A549 (cell line): ENCODE results near the gene NUCB1. TPM values are rescaled to one million over a fixed set of nuclear protein-coding genes. Genes with fewer than 3 reads are reported as not detected.

Experiments used
- ATAC-seq, 2 experiments: fragments of 200-7000 bp in 1 of 2; fragments of >200 bp in 1 of 2; cut with Nextera tagmentation in 1 of 2; cut with Tn5 transposase in 1 of 2; 3 replicates each; pipeline versions ENCODE4 v1.8.0 to v1.9.1; 2018 to 2020; ENCODE audit warnings: mild to moderate bottlenecking in 1 of 2, moderate library complexity in 1 of 2
- CTCF ChIA-PET: fragments of 300-600 bp; sonication (Branson Sonifier 250); formaldehyde crosslinking; extraction: SDS; loops from one replicate; lab custom pipeline; 2021; ENCODE audit warnings: antibody characterized with exemption, inconsistent platforms; lab: Yijun Ruan, JAX
- POLR2A ChIA-PET: fragments of 350-600 bp; formaldehyde crosslinking; extraction: SDS; loops from one replicate; lab custom pipeline; 2021; ENCODE audit warnings: antibody characterized with exemption, inconsistent platforms; lab: Yijun Ruan, JAX
- DNase-seq, 2 experiments: peaks; one replicate each; pipeline versions ENCODE4 v3.0.0 to v3.0.0-alpha.2; 2011 to 2016; ENCODE audit warnings: low read depth in 1 of 2, low spot score in 1 of 2
- FAIRE-seq: peaks from 2 replicates; lab custom pipeline; 2011; peaks lifted over from hg19 to GRCh38; lab: Jason Lieb, UNC
- H3K27ac ChIP-seq, 2 experiments: fragments of >200 bp; sonication (Bioruptor Twin); formaldehyde crosslinking; 3 replicates each; pipeline ENCODE4 v1.5.1; 2016 to 2017
- H3K4me1 ChIP-seq: fragments of >200 bp; sonication (Bioruptor Twin); formaldehyde crosslinking; 3 replicates; pipeline ENCODE4 v1.6.1; 2016
- H3K4me2 ChIP-seq: fragments of >200 bp; sonication (Bioruptor Twin); formaldehyde crosslinking; 3 replicates; pipeline ENCODE4 v1.6.1; 2016
- H3K4me3 ChIP-seq: fragments of >200 bp; sonication (Bioruptor Twin); formaldehyde crosslinking; 3 replicates; pipeline ENCODE4 v1.5.1; 2016
- H3K9me3 ChIP-seq: fragments of >200 bp; sonication (Bioruptor Twin); formaldehyde crosslinking; 3 replicates; pipeline ENCODE4 v1.6.1; 2016
- CBX2 ChIP-seq: fragments of 200-600 bp; sonication (generic); IDR thresholded peaks from 2 replicates; pipeline ENCODE4 v1.6.1; 2016; ENCODE audit warnings: low read depth, mild to moderate bottlenecking, borderline replicate concordance
- CBX8 ChIP-seq: fragments of 200-600 bp; sonication (generic); IDR thresholded peaks from 2 replicates; pipeline ENCODE4 v1.6.1; 2016
- CEBPB ChIP-seq, 2 experiments: fragments of >200 bp in 1 of 2; sonication (Bioruptor Twin) in 1 of 2; formaldehyde crosslinking in 1 of 2; IDR thresholded peaks; 2 replicates each; pipeline ENCODE4 v1.6.1; 2012 to 2016
- CHD2 ChIP-seq: fragments of 150-350 bp; IDR thresholded peaks from 2 replicates; pipeline ENCODE4 v1.6.1; 2014; ENCODE audit warnings: low read length; ENCODE audit not compliant: partially characterized antibody
- CHD4 ChIP-seq: fragments of 200-600 bp; sonication (generic); IDR thresholded peaks from 2 replicates; pipeline ENCODE4 v1.6.1; 2016; ENCODE audit warnings: antibody characterized with exemption, mild to moderate bottlenecking, borderline replicate concordance
- EHF ChIP-seq: fragments of 250-450 bp; sonication (Bioruptor Pico); IDR thresholded peaks from 2 replicates; pipeline ENCODE4 v1.5.0; 2020; ENCODE audit warnings: mild to moderate bottlenecking
- EHMT2 ChIP-seq: fragments of 200-600 bp; sonication (generic); IDR thresholded peaks from 2 replicates; pipeline ENCODE4 v1.6.1; 2016; ENCODE audit warnings: antibody characterized with exemption, low read depth, mild to moderate bottlenecking, moderate library complexity
- FOSB ChIP-seq: fragments of 250-450 bp; sonication (Bioruptor Pico); IDR thresholded peaks from 2 replicates; pipeline ENCODE4 v1.5.0; 2020; ENCODE audit warnings: mild to moderate bottlenecking, moderate library complexity
- FOXS1 ChIP-seq: fragments of 250-450 bp; sonication (Bioruptor Pico); IDR thresholded peaks from 2 replicates; pipeline ENCODE4 v1.5.0; 2020; ENCODE audit warnings: mild to moderate bottlenecking, moderate library complexity
- HEYL ChIP-seq: fragments of 250-450 bp; sonication (Bioruptor Pico); IDR thresholded peaks from 2 replicates; pipeline ENCODE4 v1.8.0; 2021; ENCODE audit warnings: mild to moderate bottlenecking, moderate library complexity
- HMGXB4 ChIP-seq: fragments of 250-450 bp; sonication (Bioruptor Pico); IDR thresholded peaks from 2 replicates; pipeline ENCODE4 v1.5.0; 2021; ENCODE audit warnings: mild to moderate bottlenecking, moderate library complexity, borderline replicate concordance
- HOXB5 ChIP-seq: fragments of 250-450 bp; sonication (Bioruptor Pico); IDR thresholded peaks from 2 replicates; pipeline ENCODE4 v1.5.0; 2020; ENCODE audit warnings: mild to moderate bottlenecking, moderate library complexity
- JUN ChIP-seq, 2 experiments: fragments of >200 bp; sonication (Bioruptor Twin); formaldehyde crosslinking; IDR thresholded peaks; 2 replicates in 1 of 2; 3 replicates in 1 of 2; pipeline ENCODE4 v1.6.1; 2016 to 2017
- JUNB ChIP-seq: fragments of >200 bp; sonication (Bioruptor Twin); formaldehyde crosslinking; IDR thresholded peaks from 2 replicates; pipeline ENCODE4 v1.6.1; 2016
- KDM5A ChIP-seq: fragments of 200-600 bp; sonication (generic); IDR thresholded peaks from 2 replicates; pipeline ENCODE4 v1.6.1; 2016; ENCODE audit warnings: antibody characterized with exemption, mild to moderate bottlenecking
- MAFK ChIP-seq: fragments of 450-650 bp; IDR thresholded peaks from 2 replicates; pipeline ENCODE4 v1.6.1; 2014; ENCODE audit not compliant: partially characterized antibody
- MAZ ChIP-seq: fragments of 150-350 bp; IDR thresholded peaks from 2 replicates; pipeline ENCODE4 v1.6.1; 2014; ENCODE audit warnings: antibody characterized with exemption, low read depth, low read length, borderline replicate concordance
- MYC ChIP-seq: IDR thresholded peaks from 2 replicates; pipeline ENCODE4 v1.6.1; 2012; ENCODE audit warnings: mild to moderate bottlenecking, inconsistent platforms, low read length, improper control_type of control experiment, borderline replicate concordance
- NR3C1 ChIP-seq: fragments of >200 bp; sonication (Bioruptor Twin); formaldehyde crosslinking; IDR thresholded peaks from 3 replicates; pipeline ENCODE4 v1.6.1; 2017
- PHF8 ChIP-seq: fragments of 200-600 bp; sonication (generic); IDR thresholded peaks from 2 replicates; pipeline ENCODE4 v1.6.1; 2016; ENCODE audit warnings: low read depth, mild to moderate bottlenecking, antibody characterized with exemption, moderate library complexity, borderline replicate concordance
- POLR2A ChIP-seq: IDR thresholded peaks from 2 replicates; pipeline ENCODE4 v1.6.1; 2012; ENCODE audit warnings: mild to moderate bottlenecking, low read length
- RAD21 ChIP-seq, 2 experiments: fragments of >200 bp in 1 of 2; sonication (Bioruptor Twin) in 1 of 2; formaldehyde crosslinking in 1 of 2; IDR thresholded peaks in 1 of 2; conservative IDR thresholded peaks in 1 of 2; 2 replicates in 1 of 2; 3 replicates in 1 of 2; pipeline ENCODE4 v1.6.1; 2012 to 2018; ENCODE audit warnings: inconsistent platforms in 1 of 2
- RCOR1 ChIP-seq: fragments of 150-350 bp; IDR thresholded peaks from 2 replicates; pipeline ENCODE4 v1.6.1; 2014; ENCODE audit warnings: antibody characterized with exemption, low read length, low read depth
- RFX5 ChIP-seq: fragments of 450-650 bp; IDR thresholded peaks from 2 replicates; pipeline ENCODE4 v1.7.1; 2014; ENCODE audit warnings: antibody characterized with exemption, mild to moderate bottlenecking, moderate library complexity
- SMC3 ChIP-seq: fragments of >200 bp; sonication (Bioruptor Twin); formaldehyde crosslinking; IDR thresholded peaks from 3 replicates; pipeline ENCODE4 v1.6.1; 2018; ENCODE audit warnings: inconsistent platforms
- SREBF2 ChIP-seq: fragments of 450-650 bp; IDR thresholded peaks from 2 replicates; pipeline ENCODE4 v1.6.1; 2014; ENCODE audit warnings: mild to moderate bottlenecking, moderate library complexity
- TFCP2L1 ChIP-seq: fragments of 250-450 bp; sonication (Bioruptor Pico); IDR thresholded peaks from 2 replicates; pipeline ENCODE4 v1.5.0; 2021; ENCODE audit warnings: mild to moderate bottlenecking
- USF2 ChIP-seq: fragments of 450-650 bp; IDR thresholded peaks from 2 replicates; pipeline ENCODE4 v1.6.1; 2014; ENCODE audit warnings: antibody characterized with exemption
- ZC3H11A ChIP-seq: fragments of 450-650 bp; IDR thresholded peaks from 2 replicates; pipeline ENCODE4 v1.6.1; 2014; ENCODE audit warnings: antibody characterized with exemption, mild to moderate bottlenecking
- ZSCAN20 ChIP-seq: fragments of 250-450 bp; sonication (Bioruptor Pico); IDR thresholded peaks from 2 replicates; pipeline ENCODE4 v1.8.0; 2022; ENCODE audit warnings: mild to moderate bottlenecking, moderate library complexity
- WGBS: methylation state at CpG from one replicate; pipeline ENCODE4 v1.1.6; 2017; ENCODE audit errors: missing lambda C conversion rate; 5-methylcytosine and 5-hydroxymethylcytosine counted together
- polyA plus RNA-seq, 4 experiments: library from polyadenylated mRNA; depleted of rRNA in 3 of 4; stranded (reverse); fragments of >200 nt; fragmentation: RNase III in 1 of 4; extraction: RNeasy Plus Mini Kit Qiagen cat#74134 plus additional on column Dnase treatment in 1 of 4; gene quantifications; 2 replicates in 3 of 4; 3 replicates in 1 of 4; pipeline ENCODE4 v1.2.3, GENCODE V29; 2011 to 2017
- TF ChIP-seq, protein P1 (sequence below): fragments of >200 bp; sonication (Bioruptor Twin); formaldehyde crosslinking; IDR thresholded peaks from 2 replicates; pipeline ENCODE4 v1.6.1; 2016
- TF ChIP-seq, protein P2 (sequence below): fragments of 200-600 bp; sonication (generic); IDR thresholded peaks from 2 replicates; pipeline ENCODE4 v1.6.1; 2016; ENCODE audit warnings: antibody characterized with exemption, mild to moderate bottlenecking, moderate library complexity

NUCB1 gene
- polyA plus RNA-seq, 2 of the 4 experiments (the other 2 are of a cell fraction) = 79.5 to 182 TPM

DNA sequence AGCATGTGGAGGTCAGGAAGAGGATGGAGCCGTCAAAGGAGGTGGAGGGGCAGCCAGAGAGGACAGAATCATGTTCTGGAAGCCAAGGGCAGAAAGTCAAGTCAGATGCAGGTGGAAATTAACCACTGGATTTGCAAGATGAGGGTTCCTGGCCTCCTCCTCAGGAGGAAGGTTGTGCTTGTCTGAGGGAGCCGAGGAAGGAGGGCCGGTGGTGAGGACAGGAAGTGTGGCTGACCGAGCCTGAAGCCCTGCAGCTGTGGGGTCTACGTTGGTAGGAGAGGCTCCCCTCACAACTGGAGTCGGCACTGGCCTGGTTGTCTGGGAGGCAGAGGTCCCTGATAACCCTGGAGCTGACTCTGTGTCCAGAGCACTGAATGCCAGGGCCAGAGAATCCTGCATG is 18.0 kb downstream of the NUCB1 start:
- CTCF ChIA-PET = interaction anchor here (1.1 to 8.3 kb wide), 6 partner anchors 8 to 76 kb away, joined by 3 to 48 read pairs (median 4); partner anchors contain the start of genes NUCB1 and RUVBL2
- H3K4me3 ChIP-seq = no peak overlapping the region

GRCh38 chr19:48918801-48919247 is 18.7 kb downstream of the NUCB1 start:
- DNase-seq (peak in 1 of 2 experiments; percentile 58), ATAC-seq (peak; percentile 73 to 88; a peak in 5 of 6 replicates), FAIRE-seq (no peak)
- CTCF ChIA-PET = interaction anchor here (1.0 to 8.3 kb wide), 6 partner anchors 9 to 131 kb away, joined by 3 to 48 read pairs (median 6); partner anchors contain the start of gene NUCB1
- POLR2A ChIA-PET = interaction anchor here (0.5 to 1.0 kb wide), 3 partner anchors 14 to 47 kb away, joined by 3 to 5 read pairs (median 3); partner anchors contain the start of genes NUCB1 and PPP1R15A
- Histone ChIP-seq H3K4me2 (no peak overlapping the region), H3K27ac (no peak overlapping the region), H3K4me3 (no peak overlapping the region), H3K9me3 (no peaks in the 10 kb centered on the region), H3K4me1 (peaks cover under 1% of the 10 kb centered on the region; the same call in 1 of the 3 replicates)
- TF ChIP-seq SMC3 (no peak), CHD4 (no peak), JUNB (no peak), PHF8 (no peak), CHD2 (no peak), RAD21 (conservative IDR thresholded peaks at IDR 0.05 in 1 of 2, IDR thresholded peaks at IDR 0.05 in 1 of 2) (no peak), ZC3H11A (no peak), MYC (no peak), RCOR1 (no peak), CBX8 (no peak), KDM5A (no peak), SREBF2 (no peak), CEBPB (IDR thresholded peaks at IDR 0.05) (no peak), HMGXB4 (CRISPR knock-in tag) (no peak), MAFK (no peak), EHF (CRISPR knock-in tag) (no peak), TFCP2L1 (no peak)
- WGBS = 83% methylated on average over 18 of the region's 18 CpGs

More for the DNA sequence above, 18.0 kb downstream of the NUCB1 start:
- Histone ChIP-seq H3K9me3 (no peaks in the 10 kb centered on the region), H3K4me1 (no peaks in the 10 kb centered on the region), H3K27ac (no peak overlapping the region), H3K4me2 (no peak overlapping the region)
- ATAC-seq = peak; percentile 6 to 16; a peak in 1 of 6 replicates
- POLR2A ChIA-PET = no interaction called here
- WGBS = 80% methylated on average over 6 of the region's 6 CpGs
- FAIRE-seq = no peak
- DNase-seq = no peak
- TF ChIP-seq, protein P1, sequence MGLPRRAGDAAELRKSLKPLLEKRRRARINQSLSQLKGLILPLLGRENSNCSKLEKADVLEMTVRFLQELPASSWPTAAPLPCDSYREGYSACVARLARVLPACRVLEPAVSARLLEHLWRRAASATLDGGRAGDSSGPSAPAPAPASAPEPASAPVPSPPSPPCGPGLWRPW = no peak
- TF ChIP-seq EHMT2 = no peak
- TF ChIP-seq FOXS1 (CRISPR knock-in tag) = no peak
- no peak for TF ChIP-seq RFX5
- TF ChIP-seq NR3C1 = no peak
- TF ChIP-seq CEBPB (IDR thresholded peaks at IDR 0.05) = no peak
- TF ChIP-seq HOXB5 = no peak
- TF ChIP-seq FOSB (CRISPR knock-in tag) = no peak
- TF ChIP-seq, protein P2, sequence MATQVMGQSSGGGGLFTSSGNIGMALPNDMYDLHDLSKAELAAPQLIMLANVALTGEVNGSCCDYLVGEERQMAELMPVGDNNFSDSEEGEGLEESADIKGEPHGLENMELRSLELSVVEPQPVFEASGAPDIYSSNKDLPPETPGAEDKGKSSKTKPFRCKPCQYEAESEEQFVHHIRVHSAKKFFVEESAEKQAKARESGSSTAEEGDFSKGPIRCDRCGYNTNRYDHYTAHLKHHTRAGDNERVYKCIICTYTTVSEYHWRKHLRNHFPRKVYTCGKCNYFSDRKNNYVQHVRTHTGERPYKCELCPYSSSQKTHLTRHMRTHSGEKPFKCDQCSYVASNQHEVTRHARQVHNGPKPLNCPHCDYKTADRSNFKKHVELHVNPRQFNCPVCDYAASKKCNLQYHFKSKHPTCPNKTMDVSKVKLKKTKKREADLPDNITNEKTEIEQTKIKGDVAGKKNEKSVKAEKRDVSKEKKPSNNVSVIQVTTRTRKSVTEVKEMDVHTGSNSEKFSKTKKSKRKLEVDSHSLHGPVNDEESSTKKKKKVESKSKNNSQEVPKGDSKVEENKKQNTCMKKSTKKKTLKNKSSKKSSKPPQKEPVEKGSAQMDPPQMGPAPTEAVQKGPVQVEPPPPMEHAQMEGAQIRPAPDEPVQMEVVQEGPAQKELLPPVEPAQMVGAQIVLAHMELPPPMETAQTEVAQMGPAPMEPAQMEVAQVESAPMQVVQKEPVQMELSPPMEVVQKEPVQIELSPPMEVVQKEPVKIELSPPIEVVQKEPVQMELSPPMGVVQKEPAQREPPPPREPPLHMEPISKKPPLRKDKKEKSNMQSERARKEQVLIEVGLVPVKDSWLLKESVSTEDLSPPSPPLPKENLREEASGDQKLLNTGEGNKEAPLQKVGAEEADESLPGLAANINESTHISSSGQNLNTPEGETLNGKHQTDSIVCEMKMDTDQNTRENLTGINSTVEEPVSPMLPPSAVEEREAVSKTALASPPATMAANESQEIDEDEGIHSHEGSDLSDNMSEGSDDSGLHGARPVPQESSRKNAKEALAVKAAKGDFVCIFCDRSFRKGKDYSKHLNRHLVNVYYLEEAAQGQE = no peak
- no peak for TF ChIP-seq USF2
- TF ChIP-seq JUN (IDR thresholded peaks at IDR 0.05) = no peak
- TF ChIP-seq ZSCAN20 (CRISPR knock-in tag) = no peak
- no peak for TF ChIP-seq TFCP2L1
- no peak for TF ChIP-seq MAZ
- TF ChIP-seq HEYL (CRISPR knock-in tag) = no peak
- no peak for TF ChIP-seq POLR2A
- no peak for TF ChIP-seq SREBF2
- TF ChIP-seq JUNB = no peak
- TF ChIP-seq SMC3 = no peak
- TF ChIP-seq CBX2 = no peak
